Right ventricle myocardium superior (tissue), 1 donor: ENCODE data around the gene RBMS3. TPM values are rescaled to one million over a fixed set of nuclear protein-coding genes. Genes with fewer than 3 reads are reported as not detected.

Source experiments
- ATAC-seq: fragments of 200-7000 bp; cut with Tn5 transposase; one replicate; pipeline ENCODE4 v1.9.1; 2020; ENCODE audit warnings: mild to moderate bottlenecking; ENCODE audit not compliant: poor library complexity
- DNase-seq: peaks from one replicate; pipeline ENCODE4 v3.0.0-alpha.2; 2020
- intact Hi-C: fragments of 100-400 bp; cut with DNase I; formaldehyde crosslinking; loops from one replicate; pipeline ENCODE4 v1.11.2; 2022
- total RNA-seq: library from RNA; stranded (reverse); fragmentation: NEBNext Ultra II Directional; extraction: Animal tissue kit (Norgen Biotek cat#: 25700); gene quantifications from one replicate; pipeline ENCODE4 v1.2.1, GENCODE V29; 2021
- donor health status: DM: no; HTN: yes; CAD: no; lungs with severe emphysema.

RBMS3 gene
- total RNA-seq, 1 donor from 2014 or later: 25.3 TPM

GRCh38 chr3:29398787-29399186 lies 117.9 kb downstream of the RBMS3 start:
- intact Hi-C loops: no loop called here
- DNase-seq: no peak
- ATAC-seq: no peak

- intact Hi-C loops: loop anchor here (10.0 kb wide), 1 partner anchor 118 kb away; no protein-coding TSS in a partner anchor
- ATAC-seq (no peak), DNase-seq (no peak)
These were observed 125.5 kb downstream of the RBMS3 start for GRCh38 chr3:29406291-29406832.

GRCh38 chr3:29408676-29409075 lies 127.8 kb downstream of the RBMS3 start:
- DNase-seq: no peak
- intact Hi-C loops: loop anchor here (10.0 kb wide), 1 partner anchor 116 kb away; no protein-coding TSS in a partner anchor
- ATAC-seq: no peak

- ATAC-seq: peak; percentile 48
These were observed 128.5 kb downstream of the RBMS3 start for GRCh38 chr3:29409409-29409808.

GRCh38 chr3:29410220-29410619 lies 129.3 kb downstream of the RBMS3 start:
- ATAC-seq (no peak), DNase-seq (no peak)
- intact Hi-C loops: no loop called here

More at GRCh38 chr3:29409409-29409808, 128.5 kb downstream of the RBMS3 start:
- intact Hi-C loops: loop anchor here (10.0 kb wide), 1 partner anchor 115 kb away; no protein-coding TSS in a partner anchor
- no peak for DNase-seq

GRCh38 chr3:29410660-29411405 lies 130.0 kb downstream of the RBMS3 start:
- ATAC-seq (peak; percentile 58), DNase-seq (no peak)
- intact Hi-C loops: no loop called here

- ATAC-seq: no peak
- no peak for DNase-seq
- intact Hi-C loops: no loop called here
These were observed 131.2 kb downstream of the RBMS3 start for GRCh38 chr3:29412110-29412509.

GRCh38 chr3:29414468-29415224 lies 133.8 kb downstream of the RBMS3 start:
- ATAC-seq: peak; percentile 18
- DNase-seq: no peak
- intact Hi-C loops: no loop called here

- DNase-seq: no peak
- intact Hi-C loops: no loop called here
These were observed 134.8 kb downstream of the RBMS3 start for GRCh38 chr3:29415482-29416223.

GRCh38 chr3:29416514-29416913 lies 135.6 kb downstream of the RBMS3 start:
- DNase-seq: no peak
- ATAC-seq: no peak
- intact Hi-C loops: no loop called here

More at GRCh38 chr3:29415482-29416223, 134.8 kb downstream of the RBMS3 start:
- no peak for ATAC-seq

- DNase-seq (no peak), ATAC-seq (no peak)
- intact Hi-C loops: loop anchor here (10.0 kb wide), 1 partner anchor 135 kb away; the partner anchor contains the start of gene RBMS3
These were observed 139.2 kb downstream of the RBMS3 start for GRCh38 chr3:29420106-29420505.

GRCh38 chr3:29426302-29427226 lies 145.7 kb downstream of the RBMS3 start:
- ATAC-seq (peak; percentile 80), DNase-seq (no peak)
- intact Hi-C loops: loop anchor here (10.0 kb wide), 1 partner anchor 142 kb away; the partner anchor contains the start of gene RBMS3

- ATAC-seq: peak; percentile 84
- DNase-seq: peak; percentile 47
- intact Hi-C loops: loop anchor here (10.0 kb wide), 1 partner anchor 143 kb away; the partner anchor contains the start of gene RBMS3
These were observed 146.6 kb downstream of the RBMS3 start for GRCh38 chr3:29427266-29428103.

- DNase-seq (no peak), ATAC-seq (no peak)
- intact Hi-C loops: loop anchor here (10.0 kb wide), 1 partner anchor 144 kb away; the partner anchor contains the start of gene RBMS3
These were observed 148.3 kb downstream of the RBMS3 start for GRCh38 chr3:29429055-29429679.

- ATAC-seq (no peak), DNase-seq (no peak)
- intact Hi-C loops: loop anchor here (10.0 kb wide), 1 partner anchor 334 kb away; no protein-coding TSS in a partner anchor
These were observed 149.7 kb downstream of the RBMS3 start for GRCh38 chr3:29430558-29430971.
